Epidermal melanocyte (primary cell): ENCODE results near the gene NAV2.

Source experiments
- DNase-seq: peaks from one replicate; pipeline ENCODE4 v3.0.0; 2011; ENCODE audit warnings: low spot score; ENCODE audit not compliant: insufficient read length

Gene NAV2

DNA sequence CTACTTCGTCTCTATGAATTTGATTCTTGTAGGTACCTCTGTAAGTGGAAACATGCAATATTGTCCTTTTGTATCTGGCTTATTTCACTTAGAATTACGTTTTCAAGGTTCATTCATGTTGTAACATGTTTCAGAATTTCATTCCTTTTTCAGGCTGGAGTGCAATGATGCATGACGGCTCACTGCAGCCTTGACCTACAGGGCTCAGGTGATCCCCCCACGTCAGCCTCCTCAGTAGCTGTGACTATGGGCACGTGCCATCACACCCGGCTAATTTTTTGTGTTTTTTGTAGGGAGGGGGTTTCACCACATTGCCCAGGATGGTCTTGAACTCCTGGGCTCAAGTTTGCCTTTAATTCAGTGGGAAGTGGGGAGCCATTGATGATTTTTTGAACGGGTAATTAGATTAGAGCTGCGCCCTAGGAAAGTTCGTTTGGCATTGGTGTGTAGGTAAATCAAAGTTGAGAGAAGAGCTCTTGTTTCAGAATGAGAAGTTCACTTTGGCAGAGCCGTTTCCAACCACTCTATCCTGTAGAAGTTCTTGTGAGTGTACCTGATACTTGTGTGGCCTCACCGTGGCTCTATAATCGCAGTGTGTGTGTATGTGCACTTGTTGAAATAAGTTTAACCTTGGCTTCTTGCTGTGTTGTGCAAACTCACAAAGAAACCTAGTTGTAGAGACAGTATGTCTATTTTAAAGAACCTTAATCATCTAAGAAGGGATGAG lies 115.9 kb downstream of the NAV2 start:
- DNase-seq, result no peak

DNA sequence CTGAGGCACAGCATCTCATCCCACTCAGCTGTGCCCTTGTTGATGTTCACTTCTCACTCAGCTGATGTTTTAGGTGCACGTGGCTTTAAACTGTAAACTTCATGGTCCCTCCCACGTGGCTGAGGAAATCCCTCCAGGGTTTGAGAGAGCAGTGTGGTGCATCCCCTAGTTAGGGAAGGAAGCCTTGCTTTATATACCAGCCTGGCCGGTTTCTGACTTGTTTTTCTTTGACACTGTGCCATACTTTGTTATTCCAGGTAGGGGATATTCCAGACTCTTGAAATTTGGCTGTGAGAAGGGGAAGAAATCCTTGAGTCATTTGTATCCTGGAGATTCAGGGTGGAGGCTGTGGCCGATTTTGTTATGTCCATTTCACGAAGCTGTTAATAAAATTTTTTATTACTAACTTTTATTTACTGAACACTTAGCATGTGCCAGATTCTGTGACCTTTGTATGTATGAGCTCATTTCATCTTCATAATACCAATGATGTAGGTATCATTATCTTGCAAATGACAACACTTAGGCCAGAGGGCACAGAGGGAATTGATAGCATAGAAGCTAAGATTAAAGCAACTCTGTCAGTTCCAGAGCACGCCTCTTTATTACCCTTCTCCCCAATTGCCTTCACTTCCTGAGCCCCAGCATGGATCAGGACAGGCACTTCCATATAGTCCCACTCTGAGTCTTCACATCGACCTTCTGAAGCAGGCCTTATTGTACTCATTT lies 116.6 kb downstream of the NAV2 start:
- peak; percentile 38 for DNase-seq

DNA sequence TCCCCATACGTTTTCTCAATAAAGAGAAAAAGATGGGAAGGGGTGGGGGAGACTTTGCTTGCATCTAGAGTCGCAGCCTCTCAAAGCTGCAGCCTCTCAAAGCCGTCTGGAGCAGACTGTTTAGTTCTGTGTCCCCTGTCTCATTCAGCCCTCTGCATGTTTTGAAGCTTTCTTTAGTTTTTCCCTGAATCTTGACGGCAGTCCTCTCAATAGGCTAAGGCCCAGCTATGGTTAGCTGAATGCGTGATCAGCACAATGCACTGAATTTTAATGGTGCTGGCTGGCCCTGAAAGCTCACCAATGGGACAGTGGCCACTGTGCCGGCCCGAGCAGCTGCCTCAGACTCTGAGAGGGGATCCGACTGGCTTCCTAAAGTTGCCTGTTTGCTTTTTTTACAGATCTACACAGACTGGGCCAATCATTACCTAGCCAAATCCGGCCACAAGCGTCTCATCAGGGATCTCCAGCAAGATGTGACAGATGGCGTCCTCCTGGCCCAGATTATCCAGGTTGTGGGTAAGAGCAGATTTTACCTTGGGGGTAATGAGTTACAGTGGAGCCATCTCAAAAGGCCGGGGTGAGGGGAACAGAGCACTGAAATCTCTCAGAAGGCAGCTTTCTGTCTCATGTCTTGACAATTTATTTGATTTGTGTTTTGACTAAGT lies 119.6 kb downstream of the NAV2 start:
- no peak for DNase-seq

DNA sequence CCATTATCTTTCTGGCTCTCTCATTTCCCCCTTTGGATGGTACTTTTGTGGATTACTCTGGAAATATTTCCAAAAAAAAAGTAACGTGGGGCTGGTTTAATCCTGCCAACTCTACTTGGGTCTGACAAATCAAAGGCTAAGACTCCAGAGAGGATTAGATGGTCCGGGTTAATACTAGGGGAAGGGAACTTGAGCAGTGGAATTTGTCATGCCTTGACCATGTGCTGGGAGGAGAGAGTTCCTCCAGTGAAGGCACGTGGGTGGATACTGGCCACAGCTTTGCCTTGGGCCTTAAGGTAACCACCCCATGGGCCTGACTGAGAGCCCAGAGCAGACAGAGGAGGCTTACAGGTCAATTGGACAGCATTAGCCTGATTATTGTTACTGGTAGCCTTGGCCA lies 120.3 kb downstream of the NAV2 start:
- DNase-seq, result no peak

DNA sequence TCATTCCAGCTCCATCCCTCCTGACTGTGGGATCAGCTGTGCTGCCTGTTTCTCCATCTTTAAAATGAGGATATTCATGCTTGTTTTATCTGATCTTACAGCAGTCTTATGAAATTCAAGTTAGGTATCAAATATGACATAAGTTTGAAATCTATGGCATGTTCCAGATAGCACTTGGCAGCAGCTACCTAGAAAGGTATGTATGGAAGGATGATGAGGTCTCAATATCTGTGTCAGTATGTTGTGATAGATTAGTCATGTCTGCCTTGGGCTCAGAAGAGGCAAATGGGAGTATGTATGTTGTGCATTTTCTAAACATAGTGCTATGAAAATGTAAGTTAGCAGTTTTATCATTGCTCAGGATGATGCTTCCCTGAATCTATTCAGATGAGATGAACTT lies 122.1 kb downstream of the NAV2 start:
- no peak for DNase-seq

- no peak for DNase-seq
Observed at GRCh38 chr11:19836666-19837065, 124.0 kb downstream of the NAV2 start.

GRCh38 chr11:19838994-19839768 lies 126.5 kb downstream of the NAV2 start:
- no peak for DNase-seq

- no peak for DNase-seq
Observed at GRCh38 chr11:19840961-19841360, 128.3 kb downstream of the NAV2 start.

- no peak for DNase-seq
Observed at GRCh38 chr11:19842505-19842904, 129.9 kb downstream of the NAV2 start.

- no peak for DNase-seq
Observed at GRCh38 chr11:19843079-19843478, 130.4 kb downstream of the NAV2 start.

- no peak for DNase-seq
Observed at GRCh38 chr11:19844012-19844411, 131.4 kb downstream of the NAV2 start.

- DNase-seq, result no peak
Observed at GRCh38 chr11:19844806-19845205, 132.2 kb downstream of the NAV2 start.

GRCh38 chr11:19845626-19846025 lies 133.0 kb downstream of the NAV2 start:
- DNase-seq, result no peak

DNA sequence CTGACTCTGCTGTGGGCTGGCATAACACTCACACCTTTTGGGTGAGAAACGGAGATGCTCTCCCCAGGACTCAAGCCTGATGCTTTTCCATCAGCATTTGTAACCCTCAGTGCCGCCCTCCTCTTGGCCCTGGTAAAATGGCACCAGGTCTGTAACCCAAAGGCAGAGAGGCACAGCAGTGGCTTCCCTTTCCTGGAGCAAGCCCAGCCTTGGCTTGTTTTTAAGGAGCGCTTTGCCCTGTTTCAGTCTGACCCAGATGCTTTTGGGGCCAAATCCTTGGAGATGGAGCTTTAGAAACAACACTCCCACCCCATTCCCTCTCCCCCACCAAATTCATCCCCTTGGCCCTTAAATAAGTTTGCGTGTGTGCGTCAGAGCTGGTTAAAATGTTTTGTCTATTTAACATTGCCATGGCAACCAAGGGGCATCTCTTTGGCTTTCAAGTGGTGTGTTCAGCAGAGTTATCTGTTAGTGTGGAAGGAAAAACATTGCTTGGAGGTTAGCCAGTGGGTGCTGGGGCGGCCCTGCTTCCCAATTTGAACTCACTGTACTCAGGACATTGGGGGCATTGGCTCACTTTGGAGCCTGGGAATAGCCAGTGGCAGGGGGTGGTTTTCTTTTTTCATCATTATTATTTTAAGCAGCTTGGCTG lies 134.1 kb downstream of the NAV2 start:
- DNase-seq, result no peak

DNA sequence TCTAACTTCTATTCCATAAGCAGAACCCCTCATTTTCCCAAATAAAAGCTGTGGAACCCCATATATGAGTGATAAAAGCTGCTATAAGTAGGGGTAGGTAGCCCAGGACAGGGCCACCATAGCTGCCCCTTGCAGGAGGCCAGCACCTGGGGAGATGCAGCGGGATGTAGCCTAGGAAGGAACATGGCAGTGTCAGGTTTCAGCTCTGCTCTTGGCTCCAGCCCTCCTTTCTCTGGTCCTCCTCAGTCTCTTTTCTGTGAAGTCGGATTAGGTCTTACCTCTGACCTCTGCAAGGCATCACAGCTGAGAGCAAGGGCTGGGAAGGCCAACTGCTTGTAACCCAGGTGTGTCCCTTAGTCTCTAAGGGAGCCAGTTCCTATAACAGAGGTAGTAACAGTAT lies 135.6 kb downstream of the NAV2 start:
- no peak for DNase-seq

DNA sequence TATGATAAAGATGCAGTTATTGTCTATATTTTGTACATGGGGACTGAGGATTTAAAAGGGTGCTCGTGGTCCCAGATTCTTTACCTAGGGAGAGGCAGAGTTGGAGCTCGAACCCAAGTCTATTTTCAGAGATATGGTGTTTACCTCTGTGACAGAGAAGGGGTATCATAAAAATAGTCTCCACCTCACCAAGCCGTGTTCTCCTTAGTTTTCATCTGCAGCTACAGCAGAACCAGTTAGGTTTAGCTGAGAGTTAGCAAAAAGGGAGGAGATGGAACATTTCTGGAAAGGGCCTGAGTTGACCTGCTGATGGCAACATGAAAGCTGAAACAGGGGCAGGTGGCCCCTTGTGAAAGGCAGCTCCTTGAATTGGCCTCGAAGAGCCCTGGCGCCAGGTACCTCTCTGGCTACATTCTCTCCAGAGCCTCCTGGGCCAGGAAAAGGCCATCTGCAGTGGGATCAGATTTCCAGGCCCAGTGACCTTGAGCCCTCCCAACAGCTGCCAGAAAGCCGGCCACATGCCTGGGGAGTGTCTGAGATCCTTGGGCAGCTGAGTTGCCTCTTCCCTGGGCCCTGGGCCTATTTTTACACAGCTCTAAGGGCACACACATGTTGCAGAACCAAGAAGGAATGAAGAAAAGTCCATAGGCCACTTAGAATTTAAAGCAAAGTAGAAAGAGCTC lies 136.6 kb downstream of the NAV2 start:
- no peak for DNase-seq

DNA sequence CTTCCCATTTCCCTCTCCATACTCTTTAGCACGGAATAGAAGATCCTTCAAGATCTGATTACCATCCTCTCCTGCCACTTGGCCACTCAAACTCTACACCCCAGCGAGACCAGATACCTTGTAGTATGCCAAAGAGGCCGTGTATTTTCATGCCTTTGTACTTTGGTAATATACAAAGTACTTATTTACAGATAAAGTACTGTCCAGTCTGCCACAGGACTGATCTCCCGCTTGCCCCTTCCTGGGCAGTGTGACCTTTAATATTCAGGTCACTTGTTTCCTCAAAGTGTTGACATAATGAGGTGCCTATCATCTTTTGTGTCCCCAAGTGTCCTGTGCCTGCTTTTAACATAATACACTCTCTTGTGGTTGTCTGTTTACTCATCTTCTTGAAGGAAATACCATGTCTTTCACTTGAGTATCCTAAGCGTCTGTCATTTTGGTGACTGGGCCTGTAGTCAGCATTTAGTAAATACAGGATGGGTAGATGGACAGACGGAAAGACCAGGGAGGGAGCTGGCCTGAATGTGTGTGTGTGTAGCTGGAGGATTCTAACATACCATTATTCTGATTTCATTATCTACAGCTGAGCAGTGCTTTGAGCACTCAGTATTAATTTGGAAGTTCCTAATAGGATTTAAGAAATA lies 137.4 kb downstream of the NAV2 start:
- DNase-seq, result no peak

DNA sequence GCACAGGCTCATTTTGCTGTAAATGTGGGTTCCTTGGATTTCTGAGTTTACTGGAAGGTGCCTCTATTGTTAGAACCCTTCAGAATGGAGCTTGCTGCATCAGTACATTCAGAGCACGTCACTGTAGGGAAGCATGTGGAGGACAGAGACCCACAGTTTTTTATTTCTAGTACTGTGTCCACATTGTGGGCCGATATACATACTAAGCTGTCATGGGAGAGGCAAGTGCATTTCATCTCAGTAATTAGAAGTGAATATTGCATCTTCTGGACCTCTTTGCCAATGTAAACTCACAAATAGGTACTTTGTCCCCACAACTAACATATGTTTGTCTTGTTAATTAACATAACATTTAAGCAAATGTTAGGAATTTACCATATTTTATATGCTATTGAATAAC lies 139.7 kb downstream of the NAV2 start:
- no peak for DNase-seq

GRCh38 chr11:19853016-19853415 lies 140.4 kb downstream of the NAV2 start:
- no peak for DNase-seq

DNA sequence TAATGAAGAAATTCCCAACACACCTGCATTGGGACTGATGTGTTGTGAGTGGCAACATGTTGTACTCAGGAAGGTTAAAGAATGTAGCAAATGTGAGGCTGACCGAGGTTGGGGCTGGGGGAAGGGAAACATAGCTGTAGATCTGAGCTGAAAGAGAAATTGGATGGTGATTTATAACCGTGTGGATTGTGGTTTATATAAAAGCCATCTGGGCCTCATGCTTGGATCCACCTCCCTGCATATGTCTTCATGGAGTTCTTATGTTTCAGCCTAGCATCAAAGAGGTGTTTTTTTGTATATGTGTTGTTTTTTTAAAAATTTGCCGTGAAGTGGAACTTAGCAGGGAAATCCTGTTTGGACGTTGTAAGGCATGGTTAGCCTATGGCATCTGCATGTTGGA lies 141.3 kb downstream of the NAV2 start:
- no peak for DNase-seq
